ENCODE measurements around the gene NKD2.

GRCh38 chr5:981456-981855 is 27.1 kb upstream of the NKD2 start:
- TF ChIP-seq CTCF (IDR thresholded peaks at IDR 0.05) (no peak), POLR2A (IDR thresholded peaks at IDR 0.05) (no peak), POLR2AphosphoS5 (IDR thresholded peaks at IDR 0.05) (no peak), EP300 (IDR thresholded peaks at IDR 0.05) (no peak)
